Activated CD8-positive, alpha-beta memory T cell treated with anti-CD3 and anti-CD28 coated beads, Interleukin-2, amount 50 U/mL, for 48 hours (primary cell): ENCODE results near the gene ZNF467.

Source experiments
- DNase-seq: peaks from one replicate; pipeline ENCODE4 v3.0.0-alpha.2; 2020

The ZNF467 gene

DNA sequence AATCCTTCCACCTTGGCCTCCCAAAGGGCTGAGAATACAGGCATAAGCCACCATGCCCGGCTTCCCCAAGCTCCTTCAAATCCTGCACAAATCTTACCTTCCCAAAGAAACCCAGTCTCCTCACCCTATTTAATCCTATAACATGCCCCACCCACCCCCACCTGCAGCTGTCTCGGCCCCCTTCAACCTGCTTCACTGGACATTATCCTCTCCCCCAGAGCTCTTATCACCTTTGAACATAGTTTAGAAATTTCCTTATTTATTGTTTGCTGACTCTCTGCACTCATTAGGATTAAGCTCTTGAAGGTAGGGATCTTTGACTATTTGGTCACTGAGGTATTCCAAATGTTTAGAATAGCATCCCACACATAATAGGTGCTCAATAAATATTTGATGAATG lies 3.5 kb downstream of the ZNF467 start:
- DNase-seq, result no peak

DNA sequence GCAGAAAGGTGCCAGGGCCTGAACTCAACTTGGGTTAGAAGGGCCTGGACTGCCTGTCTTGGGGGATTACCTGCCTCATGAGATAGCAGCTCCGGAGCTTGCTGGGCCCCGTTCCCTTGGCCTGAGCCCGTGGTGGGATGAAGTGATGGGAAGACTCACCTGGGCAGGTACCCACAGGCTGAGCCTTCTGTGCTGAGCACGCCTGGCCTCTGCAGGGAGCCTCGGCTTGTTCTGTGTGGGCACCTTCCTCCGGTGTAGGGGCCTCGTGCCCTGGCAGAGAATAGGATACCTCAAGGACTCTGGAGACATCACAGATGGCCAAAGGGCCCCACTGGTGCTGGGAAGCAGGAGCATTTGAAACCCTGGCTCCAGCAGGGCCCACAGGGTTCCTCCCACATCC lies 4.5 kb downstream of the ZNF467 start:
- no peak for DNase-seq

DNA sequence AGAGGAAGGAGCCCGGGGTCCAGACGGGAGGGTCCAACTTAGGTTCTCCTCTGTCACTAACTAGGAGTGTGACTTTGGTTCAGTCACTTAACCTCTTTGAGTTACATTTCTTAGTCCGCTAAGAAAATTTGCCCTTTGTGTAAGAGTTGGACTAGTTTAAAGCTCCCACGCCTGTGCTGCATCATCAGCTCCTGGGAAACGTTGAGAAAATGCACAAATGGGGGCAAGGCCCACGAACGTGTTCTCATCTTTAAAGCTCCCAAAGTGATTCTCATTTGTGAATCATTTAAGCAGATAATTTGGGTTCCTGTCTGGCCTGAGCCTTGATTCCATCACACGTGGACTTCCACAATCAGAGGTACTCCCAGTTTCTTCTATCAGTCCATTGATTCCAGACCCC lies 6.3 kb downstream of the ZNF467 start:
- no peak for DNase-seq

DNA sequence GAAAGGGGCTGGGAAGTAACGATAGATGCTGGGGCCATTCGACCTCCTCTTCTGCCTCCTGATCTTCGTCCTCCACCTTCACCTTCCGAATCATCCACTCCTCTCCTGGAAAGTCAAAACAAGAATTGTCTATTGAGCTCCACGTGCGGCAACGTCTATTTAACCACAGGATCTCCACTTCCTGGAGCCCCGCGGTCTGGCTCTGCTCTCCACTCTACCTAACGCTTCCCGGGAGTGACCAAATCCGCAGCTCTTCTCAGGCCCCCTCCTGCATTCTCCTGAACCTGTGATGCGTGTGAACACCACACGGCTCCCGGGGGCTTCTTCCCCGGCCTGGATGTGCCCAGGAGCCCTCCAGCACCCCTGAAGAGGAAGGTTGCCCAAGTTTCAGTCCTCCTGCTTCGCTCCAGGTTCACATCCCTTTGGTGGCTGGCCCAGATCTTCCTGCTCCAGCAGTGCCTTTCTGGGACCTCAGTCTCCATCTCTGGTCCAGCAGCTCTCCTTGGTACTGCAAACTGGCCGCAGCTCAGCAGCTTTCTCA lies 7.2 kb downstream of the ZNF467 start:
- DNase-seq, result no peak

DNA sequence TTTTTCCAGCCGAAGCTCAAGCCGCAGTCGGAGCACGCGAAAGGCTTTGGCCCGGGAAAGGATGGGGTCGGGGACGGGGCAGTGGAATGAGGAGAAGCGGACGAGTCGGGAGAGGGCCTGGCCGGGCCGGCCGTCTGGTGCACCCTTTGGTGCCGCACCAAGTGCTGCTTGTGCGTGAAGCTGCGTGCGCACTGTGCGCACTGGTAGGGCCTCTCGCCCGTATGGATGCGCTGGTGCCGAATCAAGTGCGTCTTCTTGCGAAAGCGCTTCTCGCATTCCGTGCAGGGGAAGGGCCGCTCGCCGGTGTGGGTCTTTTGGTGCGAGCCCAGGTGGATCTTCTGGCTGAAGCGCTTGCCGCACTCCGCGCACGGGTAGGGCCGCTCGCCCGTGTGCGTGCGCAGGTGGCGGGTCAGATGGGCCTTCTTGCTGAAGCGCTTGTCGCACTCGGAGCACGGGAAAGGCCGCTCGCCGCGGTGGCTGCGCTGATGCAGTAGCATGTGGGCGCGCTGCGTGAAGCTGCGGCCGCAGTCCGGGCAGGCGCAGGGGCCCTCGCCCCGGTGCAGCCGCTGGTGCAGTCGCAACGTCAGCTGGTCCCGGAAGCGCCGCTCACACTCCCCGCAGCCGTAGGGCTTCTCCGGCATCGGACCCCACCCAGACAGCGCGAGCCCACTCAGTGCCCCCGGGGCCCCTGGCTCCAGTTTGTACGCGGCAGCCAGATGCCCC lies 7.8 kb downstream of the ZNF467 start:
- DNase-seq, result no peak

DNA sequence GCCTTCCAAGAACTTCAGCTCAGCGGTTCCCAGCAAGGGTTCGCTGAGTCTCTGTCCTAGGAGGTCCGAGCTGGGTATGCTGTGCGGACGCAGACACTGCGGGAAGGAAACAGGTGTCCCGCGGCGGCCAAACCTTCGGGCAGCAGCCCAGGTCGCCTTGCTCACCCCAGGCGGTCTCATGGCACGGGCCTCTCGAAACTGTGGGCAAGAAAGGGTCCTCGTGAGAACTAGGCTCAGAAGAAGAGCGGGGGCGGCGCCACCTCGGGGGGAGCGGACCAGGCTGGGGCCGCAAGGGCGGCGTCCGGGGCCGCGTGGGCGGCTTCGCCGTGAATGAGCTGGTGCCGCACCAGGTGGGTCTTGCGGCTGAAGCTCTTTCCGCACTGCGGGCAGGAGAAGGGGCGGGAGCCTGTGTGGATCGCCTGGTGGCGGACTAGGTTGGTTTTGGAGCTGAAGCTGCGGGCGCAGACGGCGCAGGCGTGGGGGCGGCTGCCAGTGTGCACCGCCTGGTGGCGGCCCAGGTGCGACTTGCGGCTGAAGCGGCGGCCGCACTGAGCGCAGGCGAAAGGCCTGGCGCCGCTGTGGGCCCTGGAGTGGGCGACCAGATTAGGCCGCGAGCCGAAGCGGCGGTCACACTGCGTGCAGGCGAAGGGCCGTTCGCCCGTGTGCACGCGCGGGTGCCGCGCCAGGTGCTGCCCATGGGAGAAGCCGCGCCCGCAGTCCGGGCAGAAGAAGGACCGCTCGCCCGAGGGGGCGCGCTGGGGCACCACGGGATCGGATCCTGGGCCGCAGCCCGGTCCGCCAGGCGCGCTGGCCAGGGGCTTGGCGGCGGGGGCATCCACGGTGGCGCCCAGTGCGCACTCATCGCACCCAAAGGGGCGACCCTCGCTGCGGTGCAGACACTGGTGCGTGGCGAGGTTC lies 8.6 kb downstream of the ZNF467 start:
- no peak for DNase-seq

DNA sequence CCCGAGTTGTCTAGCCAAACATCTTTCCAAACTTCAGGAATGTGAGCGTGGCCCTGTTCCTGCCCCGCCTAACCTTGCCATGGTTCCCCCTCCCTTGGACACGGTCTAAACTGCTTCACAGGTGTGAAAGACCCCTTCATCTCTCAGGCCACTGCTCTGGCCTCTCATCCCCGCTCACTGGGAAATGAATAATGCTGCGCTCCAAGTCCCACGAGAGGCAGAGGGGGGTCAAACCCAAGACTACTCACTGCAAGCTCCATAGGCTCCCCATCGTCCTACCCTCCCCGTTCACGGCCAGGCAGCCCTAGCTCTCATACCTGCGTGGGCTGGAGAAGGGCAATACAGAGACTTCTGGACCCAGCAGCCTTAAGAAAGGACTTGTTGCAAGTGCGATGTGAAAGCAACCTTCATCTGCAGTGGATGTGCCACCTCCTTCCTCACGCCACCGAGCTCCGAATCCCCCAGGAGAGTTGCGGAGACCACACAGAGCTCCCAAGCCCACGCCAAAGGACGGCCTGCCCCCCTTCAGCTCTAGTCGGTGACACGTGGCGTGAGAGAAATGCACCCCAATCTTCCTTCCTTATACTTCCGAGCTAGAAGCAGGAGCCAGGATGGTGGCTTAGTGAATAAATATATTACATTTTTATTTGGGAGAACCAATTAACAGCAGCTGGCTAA lies 9.7 kb downstream of the ZNF467 start:
- no peak for DNase-seq

DNA sequence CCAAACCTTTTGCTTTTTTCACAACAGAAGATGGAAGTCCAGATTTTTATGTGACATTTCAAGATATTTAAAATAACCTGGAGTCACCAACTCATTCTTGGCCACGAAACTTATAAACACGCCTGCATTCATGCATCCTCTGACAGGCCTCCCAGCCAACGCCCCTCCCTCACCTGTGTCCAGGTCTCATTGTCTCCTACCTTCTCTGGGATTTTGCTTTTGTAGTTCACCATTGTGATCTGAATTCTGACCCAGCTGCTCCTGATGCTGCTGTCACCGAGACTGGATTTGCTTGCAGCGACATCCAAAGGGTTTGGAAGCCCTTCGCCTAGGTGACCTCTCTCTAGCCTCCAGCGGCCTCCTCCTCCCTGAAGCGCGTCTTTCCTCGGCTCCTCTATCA lies 10.8 kb downstream of the ZNF467 start:
- no peak for DNase-seq

DNA sequence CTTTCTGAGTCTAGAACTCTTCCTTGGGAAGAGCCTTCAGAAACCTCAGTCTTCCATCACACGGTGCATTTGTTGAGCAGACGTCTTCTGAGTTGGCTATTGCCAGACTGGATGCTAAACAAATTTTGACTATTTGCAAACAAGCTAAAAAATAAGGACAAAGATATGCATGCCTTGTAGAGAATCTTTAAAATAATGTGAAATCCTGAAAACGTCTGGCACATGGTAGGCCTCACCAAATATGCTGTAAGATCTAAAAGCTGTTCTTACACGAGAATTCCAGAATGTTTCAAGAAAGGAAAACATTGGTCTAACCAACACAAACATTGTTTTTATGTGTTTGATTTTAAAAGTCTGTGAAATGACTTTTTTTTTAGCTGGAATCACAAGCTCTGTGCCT lies 11.3 kb downstream of the ZNF467 start:
- DNase-seq, result no peak

DNA sequence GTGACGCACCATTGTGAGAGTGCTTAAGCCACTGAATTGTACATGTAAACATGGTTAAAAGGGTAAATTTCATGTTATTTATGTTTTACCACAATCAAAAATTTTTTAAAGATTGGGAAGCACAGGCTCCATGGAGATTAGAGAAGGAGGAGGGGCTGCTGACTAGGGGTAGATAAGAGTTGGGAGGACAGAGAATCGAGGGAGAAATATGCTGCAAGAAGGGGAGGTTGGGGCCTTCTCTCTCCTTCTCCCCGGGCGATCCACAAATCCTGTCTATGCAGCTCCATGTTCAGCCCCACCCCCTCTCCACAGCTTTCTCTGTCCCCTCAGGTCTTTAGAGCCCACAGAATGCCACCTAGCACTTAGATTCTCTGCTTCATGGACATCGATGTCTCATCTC lies 12.1 kb downstream of the ZNF467 start:
- no peak for DNase-seq

DNA sequence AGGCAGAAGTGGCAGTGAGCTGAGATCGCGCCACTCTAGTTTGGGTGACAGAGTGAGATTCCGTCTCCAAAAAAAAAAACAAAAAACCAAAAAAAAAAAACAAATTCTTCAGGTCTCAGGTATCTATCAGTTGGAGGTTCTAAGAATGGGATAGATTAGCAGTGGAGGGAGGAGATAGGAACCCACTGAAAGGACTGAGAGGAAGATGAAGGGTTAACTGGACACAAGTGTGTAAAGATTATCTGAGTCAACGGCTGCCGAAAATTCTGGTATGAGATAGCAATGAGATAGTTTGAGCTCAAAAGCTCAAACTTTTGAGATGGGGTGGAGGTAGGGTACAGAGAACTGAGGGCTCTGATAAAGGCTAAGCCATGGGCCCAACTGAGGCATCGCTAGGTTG lies 12.8 kb downstream of the ZNF467 start:
- DNase-seq, result no peak

DNA sequence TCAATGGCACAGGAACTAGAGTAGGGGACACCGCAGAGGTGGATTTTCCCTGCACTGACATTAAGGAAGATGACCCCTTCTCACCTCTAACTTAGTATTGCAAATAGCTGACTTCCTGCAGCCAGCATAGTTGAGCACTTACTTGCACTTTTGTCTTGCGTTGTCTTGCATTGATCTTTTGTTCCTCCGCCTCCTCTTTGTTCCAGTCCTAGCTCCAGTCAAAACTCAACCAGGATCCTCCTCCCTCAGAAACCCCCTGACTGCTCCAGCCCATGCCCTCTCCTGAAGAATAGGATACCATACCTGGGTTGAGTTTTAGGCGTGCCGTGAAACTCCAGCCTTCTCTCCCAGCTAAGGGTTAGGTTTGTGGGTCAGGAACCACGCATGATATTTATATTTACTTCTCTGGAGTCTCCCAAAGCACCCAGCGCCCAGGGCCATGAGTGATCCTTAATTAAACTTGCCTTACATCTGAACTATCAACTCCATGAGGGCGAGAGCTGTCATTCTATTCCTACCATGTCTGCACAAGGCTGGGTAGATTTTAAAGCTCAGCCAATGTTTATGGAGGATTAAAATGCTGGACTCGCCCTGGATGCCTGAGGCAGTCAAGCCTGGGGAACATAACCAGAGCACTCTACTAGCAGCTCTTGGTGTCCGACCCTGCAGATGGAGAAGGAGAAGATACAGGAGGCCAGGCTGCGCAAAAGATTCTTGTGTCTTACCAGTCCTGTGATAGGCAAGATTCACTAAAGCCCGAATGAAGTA lies 14.1 kb downstream of the ZNF467 start:
- no peak for DNase-seq

DNA sequence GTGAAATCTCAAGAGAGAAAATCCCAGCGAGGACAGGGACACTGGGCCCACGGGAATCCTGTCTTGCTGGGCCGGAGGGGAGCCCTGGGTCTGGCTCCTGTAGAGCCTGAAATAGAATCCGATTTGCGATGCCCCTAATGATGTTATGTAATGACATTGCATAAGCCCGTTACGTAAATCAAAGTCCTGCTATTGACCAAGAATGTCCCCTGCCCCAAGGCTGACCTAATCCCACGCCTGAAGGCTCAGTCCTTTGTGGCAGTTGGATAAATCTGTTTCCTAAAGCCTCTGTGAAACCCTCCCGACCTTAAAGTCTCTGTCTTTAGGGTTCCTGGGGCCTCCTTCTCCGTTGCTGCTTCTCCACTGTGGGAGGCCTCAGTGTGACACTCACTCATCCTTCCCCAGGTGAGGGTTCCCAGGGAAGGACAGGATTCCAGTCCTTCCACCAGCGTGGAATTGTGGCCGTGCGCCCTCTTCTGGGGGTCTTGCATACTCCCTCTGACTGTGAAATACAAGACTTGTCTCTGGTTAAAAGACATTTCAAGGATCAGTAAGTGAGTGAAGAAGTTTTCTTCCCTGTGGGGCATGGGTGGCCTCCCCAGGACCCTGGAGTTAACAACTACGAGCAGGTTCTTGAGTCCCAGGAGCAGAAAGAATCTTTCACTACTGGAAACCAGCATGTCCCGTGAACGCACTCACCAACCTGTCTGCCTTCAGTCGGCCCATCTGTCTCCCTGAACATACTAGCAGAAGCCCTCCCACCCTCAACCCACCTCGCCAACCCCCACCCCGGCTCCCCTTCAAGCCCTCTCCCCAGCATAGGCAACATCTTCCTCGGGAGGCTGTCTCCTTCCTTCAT lies 19.8 kb downstream of the ZNF467 start:
- no peak for DNase-seq

DNA sequence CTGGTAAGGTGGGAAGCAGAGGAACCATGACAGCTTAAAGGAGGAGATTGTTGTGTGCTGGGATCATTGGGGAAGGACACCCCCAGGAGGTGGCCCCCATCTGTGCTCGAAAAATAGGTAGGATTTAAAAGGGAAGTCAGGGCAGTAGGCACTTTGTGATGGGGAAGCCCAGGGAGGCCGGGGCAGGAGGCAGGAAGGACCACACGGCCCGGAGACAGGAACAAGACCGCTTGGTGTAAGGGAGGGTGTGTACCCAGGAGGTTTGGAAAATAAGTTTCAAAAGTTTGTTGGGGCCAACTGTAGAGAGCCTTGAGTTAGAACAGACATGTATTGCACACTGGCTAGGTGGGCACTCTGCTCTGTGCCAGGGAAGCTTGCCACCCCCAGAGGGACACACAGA lies 20.7 kb downstream of the ZNF467 start:
- no peak for DNase-seq

DNA sequence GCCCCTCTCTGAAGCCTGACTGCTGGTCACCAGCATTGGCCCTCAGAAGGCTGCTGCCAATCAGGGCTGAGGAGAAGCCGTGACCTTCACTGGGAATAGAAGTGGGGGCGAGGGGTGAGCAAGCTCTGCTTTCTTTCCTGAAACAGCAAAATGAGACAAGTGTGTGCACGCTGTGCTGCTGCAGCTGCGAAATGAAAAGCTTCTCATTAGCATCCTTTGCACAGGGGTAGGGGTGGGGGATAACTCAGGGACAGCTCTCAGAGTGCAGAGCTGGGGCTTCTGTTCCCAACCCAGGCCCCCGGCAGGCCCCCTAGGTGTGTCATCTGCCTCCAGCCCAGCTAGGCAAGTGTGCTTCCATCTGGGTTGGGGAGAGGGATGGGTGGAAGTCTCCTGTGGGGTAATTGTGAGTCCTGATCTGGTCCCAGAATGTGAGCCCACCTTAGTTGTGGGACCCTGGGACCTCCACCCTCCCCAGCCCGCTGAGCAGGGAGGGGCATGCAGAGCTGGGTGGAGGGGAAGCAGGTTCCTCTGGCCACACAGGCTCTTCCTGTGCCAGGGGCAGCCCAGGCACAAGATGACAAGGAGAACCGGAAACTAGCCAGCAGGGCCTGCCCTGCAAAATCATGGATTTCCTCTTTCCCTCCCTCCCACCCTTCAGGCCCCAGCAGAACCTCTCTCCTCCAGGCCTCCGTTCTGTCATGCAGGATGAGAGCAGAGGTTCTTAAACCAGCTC lies 22.2 kb downstream of the ZNF467 start:
- DNase-seq, result no peak

DNA sequence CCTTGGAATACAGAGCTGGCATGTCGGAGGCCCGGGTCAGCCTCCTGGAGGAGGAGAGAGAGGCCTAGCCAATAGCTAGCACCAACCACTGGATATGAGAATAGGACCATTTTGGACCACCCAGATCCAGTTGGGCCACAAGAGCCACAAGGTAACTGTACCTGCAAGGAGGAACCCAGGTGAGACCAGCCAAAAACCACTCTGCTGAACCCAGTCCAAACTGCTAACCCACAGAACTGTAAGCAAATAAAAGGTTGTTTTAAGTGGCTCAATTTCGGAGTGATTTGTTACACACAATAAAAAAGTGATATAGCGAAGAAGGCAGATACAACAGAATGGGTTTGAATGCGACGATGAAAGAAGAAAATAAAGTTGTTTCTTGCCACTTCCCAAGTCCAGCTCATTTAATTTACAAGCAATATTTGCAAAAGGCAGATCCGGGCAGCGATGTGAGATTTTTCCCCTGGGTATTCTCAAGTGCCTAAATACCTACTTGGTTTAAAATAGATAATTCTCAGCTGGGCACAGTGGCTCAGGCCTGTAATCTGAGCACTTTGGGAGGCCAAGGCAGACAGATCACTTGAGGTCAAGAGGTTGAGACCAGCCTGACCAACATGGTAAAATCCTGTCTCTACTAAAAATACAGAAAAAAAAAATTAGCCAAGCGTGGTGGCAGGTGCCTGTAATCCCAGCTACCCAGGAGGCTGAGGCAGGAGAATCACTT lies 23.1 kb downstream of the ZNF467 start:
- no peak for DNase-seq

DNA sequence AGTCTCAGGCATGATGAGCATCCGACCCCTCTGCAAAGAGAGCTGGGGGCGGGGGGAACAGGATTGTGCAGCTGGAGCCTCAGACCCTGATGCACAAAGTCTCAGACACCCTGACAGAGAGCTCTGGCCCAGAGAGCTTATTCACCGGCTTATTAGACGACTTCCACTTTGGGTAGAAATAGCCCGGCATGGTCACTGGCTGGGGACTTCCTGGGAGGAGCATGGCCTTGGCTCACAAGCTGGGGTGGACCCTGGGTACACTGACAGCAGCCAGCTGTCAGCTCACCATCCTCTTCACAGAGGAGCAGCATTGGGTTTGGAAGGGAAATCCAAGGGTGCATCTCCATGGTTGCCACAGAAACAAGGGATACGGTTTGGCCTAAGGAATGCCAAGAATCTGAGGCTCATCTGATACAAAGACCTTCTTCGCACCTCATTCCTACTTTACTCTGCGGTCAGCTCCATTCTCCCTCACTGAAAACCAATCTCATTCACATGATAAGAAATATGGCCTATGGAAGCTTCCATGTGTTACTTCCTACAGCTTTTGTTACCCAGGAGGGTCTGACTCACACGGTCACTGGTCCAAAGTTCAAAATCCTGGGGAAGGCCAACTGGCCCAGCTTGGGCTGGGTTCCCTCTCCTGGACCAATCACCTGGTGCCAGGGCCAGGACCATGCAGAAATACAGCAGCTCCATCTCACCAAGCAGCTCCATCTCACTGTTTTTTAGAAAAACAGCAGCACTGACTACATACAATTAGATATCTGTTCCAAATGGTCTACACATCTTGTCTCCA lies 25.1 kb downstream of the ZNF467 start:
- DNase-seq, result no peak

DNA sequence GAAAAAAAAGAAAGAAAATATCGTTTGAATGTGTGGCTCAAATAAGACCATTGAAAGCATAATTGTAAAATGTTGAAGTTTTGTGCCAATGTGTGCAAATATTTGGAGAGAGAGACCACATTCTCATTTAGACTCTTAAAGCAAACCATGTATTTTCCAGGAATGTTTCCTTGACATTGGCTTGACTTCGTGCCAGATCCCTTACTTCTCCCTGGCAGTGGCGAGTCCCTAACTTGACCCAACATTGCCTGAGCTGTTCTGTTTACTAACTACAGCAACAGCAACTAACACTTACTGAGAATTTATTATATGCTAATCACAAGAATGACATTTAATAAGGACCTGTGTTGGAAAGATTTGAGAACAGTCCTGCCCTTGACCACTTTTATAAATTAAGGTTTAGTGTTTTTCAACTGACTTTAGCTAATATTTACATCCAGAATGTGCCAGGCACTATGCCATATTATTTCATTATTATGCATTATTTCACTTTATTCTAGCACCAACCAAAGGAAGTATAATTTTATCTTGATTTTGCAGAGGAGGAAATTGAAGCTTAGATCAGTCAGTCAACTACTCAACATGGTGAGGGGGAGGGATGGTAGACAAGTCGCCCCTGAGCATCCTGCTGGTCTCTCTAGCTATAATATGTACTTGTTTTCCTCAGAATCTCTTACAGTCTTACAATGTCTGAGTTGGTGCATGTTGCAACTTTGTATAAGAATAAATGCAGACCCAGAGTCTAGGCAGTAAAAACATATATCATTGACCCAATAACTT lies 29.7 kb downstream of the ZNF467 start:
- no peak for DNase-seq
